ENCODE data around the gene PSMB10. TPM values are rescaled to one million over a fixed set of nuclear protein-coding genes. Genes with fewer than 3 reads are reported as not detected.

The PSMB10 gene
- total RNA-seq, 1 donor from 2014 or later, result 36.6 TPM

DNA sequence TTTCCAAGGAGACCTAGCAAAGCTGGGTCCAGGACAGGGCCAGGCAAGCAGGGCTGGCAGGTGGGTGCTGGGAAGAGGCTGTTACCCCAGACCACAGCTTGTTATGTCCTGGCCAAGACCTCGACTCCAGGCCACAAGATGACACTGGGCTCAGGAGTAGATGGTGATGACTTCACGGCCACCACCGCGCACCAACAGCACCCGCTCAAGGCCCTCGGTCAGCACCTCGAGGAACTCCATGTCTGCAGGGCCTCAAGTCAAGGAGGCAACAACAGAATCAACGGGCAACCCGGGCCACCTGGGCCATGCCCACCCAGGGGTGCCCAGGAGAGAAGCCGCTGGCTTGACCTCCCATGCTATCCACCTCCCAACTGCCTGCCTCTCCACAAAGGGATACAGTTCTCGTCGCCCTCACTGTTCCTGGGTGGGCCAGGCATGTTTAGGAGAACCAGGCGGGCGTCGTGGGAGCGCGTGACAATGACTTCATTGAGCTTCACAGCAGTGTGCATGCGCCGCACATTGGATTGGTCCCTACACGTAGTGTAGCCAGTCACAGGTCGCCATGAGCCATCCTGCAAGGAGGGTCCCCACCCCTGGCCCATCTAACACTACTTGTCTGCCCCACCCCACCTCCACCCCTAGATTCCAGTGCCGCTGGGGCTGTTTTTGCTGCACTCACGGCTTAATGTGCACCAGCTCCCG is 8.2 kb upstream of the PSMB10 start:
- DNase-seq (ENCODE audit: low read depth), result no peak
- no peak overlapping the region for H3K4me3 ChIP-seq (ENCODE audit: low read depth, low read length)
- no peaks in the 10 kb centered on the region for H3K27me3 ChIP-seq (ENCODE audit: control insufficient read depth, insufficient read depth, low read length)
- H3K36me3 ChIP-seq (ENCODE audit: control insufficient read depth, insufficient read depth, low read length), result peaks cover 1% of the 10 kb centered on the region
- TF ChIP-seq, protein P1, sequence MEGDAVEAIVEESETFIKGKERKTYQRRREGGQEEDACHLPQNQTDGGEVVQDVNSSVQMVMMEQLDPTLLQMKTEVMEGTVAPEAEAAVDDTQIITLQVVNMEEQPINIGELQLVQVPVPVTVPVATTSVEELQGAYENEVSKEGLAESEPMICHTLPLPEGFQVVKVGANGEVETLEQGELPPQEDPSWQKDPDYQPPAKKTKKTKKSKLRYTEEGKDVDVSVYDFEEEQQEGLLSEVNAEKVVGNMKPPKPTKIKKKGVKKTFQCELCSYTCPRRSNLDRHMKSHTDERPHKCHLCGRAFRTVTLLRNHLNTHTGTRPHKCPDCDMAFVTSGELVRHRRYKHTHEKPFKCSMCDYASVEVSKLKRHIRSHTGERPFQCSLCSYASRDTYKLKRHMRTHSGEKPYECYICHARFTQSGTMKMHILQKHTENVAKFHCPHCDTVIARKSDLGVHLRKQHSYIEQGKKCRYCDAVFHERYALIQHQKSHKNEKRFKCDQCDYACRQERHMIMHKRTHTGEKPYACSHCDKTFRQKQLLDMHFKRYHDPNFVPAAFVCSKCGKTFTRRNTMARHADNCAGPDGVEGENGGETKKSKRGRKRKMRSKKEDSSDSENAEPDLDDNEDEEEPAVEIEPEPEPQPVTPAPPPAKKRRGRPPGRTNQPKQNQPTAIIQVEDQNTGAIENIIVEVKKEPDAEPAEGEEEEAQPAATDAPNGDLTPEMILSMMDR (IDR thresholded peaks at IDR 0.05; ENCODE audit: insufficient read depth, low read length, poor library complexity, severe bottlenecking), result no peak

DNA sequence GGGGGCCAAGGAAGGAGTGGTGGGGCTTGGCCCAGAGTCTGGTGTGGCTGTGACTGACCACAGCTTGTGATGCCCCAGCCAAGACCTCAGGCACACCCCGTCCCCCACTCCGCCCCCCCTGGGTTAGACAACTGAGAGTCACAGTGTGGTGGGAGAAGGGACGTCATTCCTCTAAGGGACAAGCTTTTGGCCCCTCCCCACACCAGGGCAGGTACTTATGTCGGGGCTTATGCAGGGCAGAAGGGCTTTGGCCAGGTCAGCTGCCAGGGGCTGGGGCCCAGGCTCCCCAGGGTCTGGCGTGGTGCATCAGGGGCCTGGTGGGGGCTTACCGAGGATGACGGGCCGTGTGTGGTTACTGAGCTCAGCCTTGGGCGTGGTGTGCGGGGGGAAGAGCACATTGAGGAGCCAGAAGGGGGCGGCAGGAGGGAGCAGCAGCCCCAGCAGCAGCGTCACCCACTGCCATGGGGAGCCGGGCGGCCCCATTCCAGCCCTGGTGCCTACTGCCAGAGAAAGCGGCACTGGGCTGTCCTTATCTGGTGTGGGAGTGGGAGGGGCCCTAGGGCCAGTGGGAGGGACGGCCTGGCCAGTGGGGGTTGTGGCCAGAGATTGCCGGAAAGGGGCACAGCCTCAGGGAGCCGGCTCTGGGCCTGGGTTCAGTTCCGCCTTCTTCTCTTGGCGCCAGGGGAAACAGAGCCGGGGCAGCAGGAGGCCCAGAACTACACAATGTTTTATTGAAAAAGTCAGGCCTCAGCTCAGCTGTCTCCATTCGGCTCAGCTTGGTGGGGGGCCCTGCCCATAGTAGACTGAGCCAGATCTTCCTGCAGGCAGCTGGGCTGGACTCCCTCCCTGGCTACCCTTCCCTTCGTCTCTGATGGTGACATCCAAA is 7.2 kb upstream of the PSMB10 start, which contains the start of gene LCAT:
Gene LCAT, minus strand, starts transcription at position 502 of the 886 bp plus-strand sequence. Its CDS starts 19 bp downstream, at position 483.
- TF ChIP-seq, protein P1 (IDR thresholded peaks at IDR 0.05; ENCODE audit: insufficient read depth, low read length, poor library complexity, severe bottlenecking), result no peak
- no peak for DNase-seq (ENCODE audit: low read depth)
- Histone ChIP-seq H3K27me3 (ENCODE audit: control insufficient read depth, insufficient read depth, low read length) (no peaks in the 10 kb centered on the region), H3K36me3 (ENCODE audit: control insufficient read depth, insufficient read depth, low read length) (peaks cover 1% of the 10 kb centered on the region), H3K4me3 (ENCODE audit: low read depth, low read length) (no peak within 1 kb of the TSS)

DNA sequence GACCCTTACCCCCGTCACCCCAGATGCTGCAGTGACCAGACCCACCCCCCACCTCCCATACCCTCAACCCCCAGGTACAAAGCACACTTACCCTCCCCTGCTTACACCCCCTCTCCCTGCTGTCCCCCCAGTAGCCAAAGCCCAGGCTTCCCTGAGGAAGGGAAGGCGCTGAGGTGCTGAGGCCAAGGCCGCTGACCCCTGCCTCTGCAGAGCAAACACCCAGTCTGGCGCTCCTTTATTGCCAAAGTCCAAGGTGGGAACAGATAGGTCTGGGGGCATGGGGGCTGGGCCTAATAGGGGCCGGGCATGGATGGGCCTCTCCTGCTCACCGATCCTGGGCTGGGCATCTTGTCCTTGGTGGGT is 6.6 kb upstream of the PSMB10 start:
- Histone ChIP-seq H3K36me3 (ENCODE audit: control insufficient read depth, insufficient read depth, low read length) (peaks cover 1% of the 10 kb centered on the region), H3K27me3 (ENCODE audit: control insufficient read depth, insufficient read depth, low read length) (no peaks in the 10 kb centered on the region), H3K4me3 (ENCODE audit: low read depth, low read length) (no peak overlapping the region)
- TF ChIP-seq, protein P1 (IDR thresholded peaks at IDR 0.05; ENCODE audit: insufficient read depth, low read length, poor library complexity, severe bottlenecking), result no peak
- no peak for DNase-seq (ENCODE audit: low read depth)

DNA sequence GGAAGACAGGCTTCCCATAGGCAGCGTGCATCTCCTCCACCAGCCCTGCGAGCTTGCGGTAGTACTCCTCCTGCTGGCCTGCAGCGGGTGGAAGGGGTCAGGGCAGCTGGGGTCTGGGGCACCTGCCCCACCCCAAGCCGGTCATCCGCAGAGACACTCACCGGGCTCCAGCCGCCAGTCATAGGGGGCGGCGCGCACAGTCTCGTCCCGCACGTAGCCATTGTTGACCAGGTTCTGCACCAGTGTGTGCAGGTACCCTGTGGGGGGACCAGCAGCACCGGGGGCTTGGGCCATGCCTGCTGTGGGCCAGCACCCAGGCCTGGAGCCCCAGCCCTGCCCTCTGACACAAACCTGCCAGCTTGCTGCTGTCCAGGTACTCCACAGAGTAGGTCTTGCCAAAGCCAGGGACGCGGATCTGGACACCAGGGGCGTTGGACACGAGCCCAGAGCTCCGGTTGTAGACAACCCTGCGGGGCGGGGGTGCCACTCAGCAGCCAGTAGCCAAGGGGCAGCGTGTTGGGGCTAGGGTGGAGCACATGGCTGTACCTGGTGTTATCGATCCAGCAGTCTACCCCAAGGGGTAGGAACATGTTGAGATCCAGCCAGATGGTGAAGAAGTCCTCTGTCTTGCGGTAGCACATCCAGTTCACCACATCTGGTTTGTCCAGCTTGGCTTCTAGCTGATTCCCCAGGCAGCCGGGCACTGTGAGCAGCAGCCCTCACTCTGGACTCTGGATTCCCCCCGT is 6.0 kb upstream of the PSMB10 start:
- no peak for DNase-seq (ENCODE audit: low read depth)
- Histone ChIP-seq H3K36me3 (ENCODE audit: control insufficient read depth, insufficient read depth, low read length) (peaks cover 1% of the 10 kb centered on the region), H3K27me3 (ENCODE audit: control insufficient read depth, insufficient read depth, low read length) (no peaks in the 10 kb centered on the region), H3K4me3 (ENCODE audit: low read depth, low read length) (no peak overlapping the region)
- TF ChIP-seq, protein P1 (IDR thresholded peaks at IDR 0.05; ENCODE audit: insufficient read depth, low read length, poor library complexity, severe bottlenecking), result no peak

DNA sequence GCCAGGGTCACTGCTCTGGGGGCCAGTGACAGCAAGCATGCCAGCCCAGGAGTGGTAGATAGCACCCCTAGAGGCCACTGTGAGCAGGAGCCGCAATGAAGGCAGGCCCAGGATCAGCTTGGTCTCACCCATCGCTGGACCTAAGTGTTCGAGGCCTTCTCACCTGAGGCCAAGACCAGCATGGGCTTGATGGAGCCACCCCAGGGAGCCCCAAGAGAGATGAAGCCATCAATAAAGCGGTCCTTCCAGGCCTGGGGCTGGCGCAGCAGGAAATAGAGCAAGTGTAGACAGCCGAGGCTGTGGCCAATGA is 5.5 kb upstream of the PSMB10 start:
- Histone ChIP-seq H3K4me3 (ENCODE audit: low read depth, low read length) (no peak overlapping the region), H3K36me3 (ENCODE audit: control insufficient read depth, insufficient read depth, low read length) (peaks cover 1% of the 10 kb centered on the region), H3K27me3 (ENCODE audit: control insufficient read depth, insufficient read depth, low read length) (no peaks in the 10 kb centered on the region)
- TF ChIP-seq, protein P1 (IDR thresholded peaks at IDR 0.05; ENCODE audit: insufficient read depth, low read length, poor library complexity, severe bottlenecking), result peak; percentile 70
- no peak for DNase-seq (ENCODE audit: low read depth)
